Mesothelial cell of epicardium (in vitro differentiated cells): ENCODE data around the gene PAPOLA. TPM values are rescaled to one million over a fixed set of nuclear protein-coding genes. Genes with fewer than 3 reads are reported as not detected.
A peak's percentile ranks its signal among the peaks of the same experiment; 100 is the strongest.

Experiments
- DNase-seq, 2 experiments: peaks; one replicate each; pipeline ENCODE4 v3.0.0; 2021; ENCODE audit warnings: low spot score in 2 of 2; ENCODE audit not compliant: unreplicated experiment in 2 of 2
- H3K27ac Mint-ChIP-seq: 2 replicates; pipeline ENCODE4 v1.8.0; 2021; ENCODE audit warnings: mixed read lengths
- H3K27me3 Mint-ChIP-seq: 2 replicates; pipeline ENCODE4 v1.8.0; 2021; ENCODE audit warnings: low read depth, mixed read lengths
- H3K36me3 Mint-ChIP-seq: 2 replicates; pipeline ENCODE4 v1.8.0; 2021; ENCODE audit warnings: mixed read lengths
- H3K4me1 Mint-ChIP-seq: 2 replicates; pipeline ENCODE4 v1.8.0; 2021; ENCODE audit warnings: mixed read lengths
- H3K4me3 Mint-ChIP-seq: 2 replicates; pipeline ENCODE4 v1.8.0; 2021; ENCODE audit warnings: mild to moderate bottlenecking, moderate library complexity, mixed read lengths
- H3K9me3 Mint-ChIP-seq: 2 replicates; pipeline ENCODE4 v1.8.0; 2021; ENCODE audit warnings: mixed read lengths
- total RNA-seq: library from RNA; stranded (reverse); gene quantifications from 3 replicates; pipeline ENCODE4 v1.2.1, GENCODE V29; 2021
- TF ChIP-seq, protein P1 (sequence below): fragments of 200-600 bp; sonication (generic); IDR thresholded peaks from one replicate; pipeline ENCODE4 v1.5.0; 2021; ENCODE audit warnings: antibody characterized with exemption; ENCODE audit not compliant: unreplicated experiment

Gene PAPOLA
- total RNA-seq, 1 donor from 2014 or later: 196 TPM

DNA sequence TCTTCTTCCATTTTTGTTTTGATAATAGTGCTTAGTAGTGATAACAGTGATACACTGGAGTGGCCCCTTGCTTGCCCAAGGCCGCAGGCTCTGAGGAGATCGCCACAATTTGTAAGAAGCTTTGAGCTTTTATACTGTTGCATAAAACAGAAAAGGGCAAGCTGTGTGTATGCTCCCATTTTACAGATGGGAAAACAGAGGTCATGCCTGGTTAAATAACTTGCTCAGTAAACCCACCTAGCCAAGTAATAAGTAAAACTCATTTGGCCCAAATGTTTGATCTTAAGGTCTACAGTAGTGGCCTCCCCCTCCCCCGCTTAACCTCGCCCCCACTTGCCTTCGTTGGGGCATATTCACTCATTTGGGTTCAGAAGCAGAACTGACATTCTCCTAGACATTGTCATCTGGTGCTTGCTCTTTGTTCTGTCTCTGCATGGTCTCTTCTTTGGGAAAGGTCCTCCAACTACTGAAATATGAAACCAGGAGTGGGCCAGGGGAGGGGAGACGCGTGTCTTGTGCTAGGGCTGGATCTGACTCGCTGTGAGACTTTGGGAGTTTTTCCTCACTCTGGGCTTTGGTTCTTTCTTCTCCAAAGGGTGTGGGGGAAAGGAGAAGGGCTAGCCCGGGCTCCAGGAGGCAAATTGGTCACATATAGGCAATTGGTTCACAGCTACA lies 88.1 kb downstream of the PAPOLA start:
- Mint-ChIP-seq H3K4me3 (no peak overlapping the region), H3K36me3 (no peaks in the 10 kb centered on the region), H3K27ac (no peak overlapping the region), H3K4me1 (no peaks in the 10 kb centered on the region), H3K9me3 (no peaks in the 10 kb centered on the region), H3K27me3 (peaks cover 22% of the 10 kb centered on the region)
- TF ChIP-seq, protein P1, sequence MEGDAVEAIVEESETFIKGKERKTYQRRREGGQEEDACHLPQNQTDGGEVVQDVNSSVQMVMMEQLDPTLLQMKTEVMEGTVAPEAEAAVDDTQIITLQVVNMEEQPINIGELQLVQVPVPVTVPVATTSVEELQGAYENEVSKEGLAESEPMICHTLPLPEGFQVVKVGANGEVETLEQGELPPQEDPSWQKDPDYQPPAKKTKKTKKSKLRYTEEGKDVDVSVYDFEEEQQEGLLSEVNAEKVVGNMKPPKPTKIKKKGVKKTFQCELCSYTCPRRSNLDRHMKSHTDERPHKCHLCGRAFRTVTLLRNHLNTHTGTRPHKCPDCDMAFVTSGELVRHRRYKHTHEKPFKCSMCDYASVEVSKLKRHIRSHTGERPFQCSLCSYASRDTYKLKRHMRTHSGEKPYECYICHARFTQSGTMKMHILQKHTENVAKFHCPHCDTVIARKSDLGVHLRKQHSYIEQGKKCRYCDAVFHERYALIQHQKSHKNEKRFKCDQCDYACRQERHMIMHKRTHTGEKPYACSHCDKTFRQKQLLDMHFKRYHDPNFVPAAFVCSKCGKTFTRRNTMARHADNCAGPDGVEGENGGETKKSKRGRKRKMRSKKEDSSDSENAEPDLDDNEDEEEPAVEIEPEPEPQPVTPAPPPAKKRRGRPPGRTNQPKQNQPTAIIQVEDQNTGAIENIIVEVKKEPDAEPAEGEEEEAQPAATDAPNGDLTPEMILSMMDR: no peak
- DNase-seq: no peak

DNA sequence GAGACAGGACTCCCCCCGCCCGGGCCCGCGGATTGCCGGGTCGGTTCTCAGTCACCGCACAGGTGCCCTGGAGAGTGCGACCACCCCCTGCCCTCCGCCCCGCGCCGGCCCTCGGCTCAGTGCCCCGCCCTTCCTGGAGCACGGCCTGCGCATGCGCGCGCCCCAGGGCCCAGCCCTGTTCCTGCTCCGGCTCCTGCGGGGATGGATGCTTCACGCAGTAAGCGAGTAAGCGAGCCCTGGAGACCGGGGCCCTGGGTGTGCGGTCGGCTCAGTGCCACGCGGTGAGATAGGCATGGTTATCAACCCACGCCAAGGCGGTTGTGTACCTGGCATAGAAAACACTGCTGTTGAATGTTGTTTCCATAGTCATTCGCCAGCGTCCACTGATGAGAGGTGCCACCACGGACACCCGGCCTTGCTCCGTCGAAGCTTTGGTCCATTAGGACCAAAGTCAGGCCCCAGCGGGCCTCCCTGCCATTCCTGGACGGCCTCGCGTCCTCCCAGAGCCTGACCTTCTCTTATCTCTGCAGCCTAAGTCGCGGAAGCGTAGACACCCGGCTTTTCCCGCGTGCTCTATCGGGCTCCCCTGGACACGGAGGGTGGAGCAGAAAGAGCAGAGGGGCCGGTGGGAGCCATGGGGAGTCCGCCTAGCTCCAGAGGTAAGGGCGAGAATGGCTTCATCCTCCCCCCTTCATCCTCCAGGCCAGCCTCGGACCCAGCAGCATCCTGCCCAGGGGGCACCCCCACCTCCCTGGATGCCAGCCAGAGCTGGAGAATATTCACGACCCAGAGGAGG lies 90.6 kb downstream of the PAPOLA start:
- no peak overlapping the region for H3K27ac Mint-ChIP-seq
- H3K27me3 Mint-ChIP-seq: peaks cover 13% of the 10 kb centered on the region
- TF ChIP-seq, protein P1: no peak
- H3K9me3 Mint-ChIP-seq: no peaks in the 10 kb centered on the region
- H3K4me3 Mint-ChIP-seq: peak overlapping the region; percentile 53
- no peaks in the 10 kb centered on the region for H3K4me1 Mint-ChIP-seq
- H3K36me3 Mint-ChIP-seq: no peaks in the 10 kb centered on the region
- DNase-seq: peak in 1 of 2 experiments; percentile 54

DNA sequence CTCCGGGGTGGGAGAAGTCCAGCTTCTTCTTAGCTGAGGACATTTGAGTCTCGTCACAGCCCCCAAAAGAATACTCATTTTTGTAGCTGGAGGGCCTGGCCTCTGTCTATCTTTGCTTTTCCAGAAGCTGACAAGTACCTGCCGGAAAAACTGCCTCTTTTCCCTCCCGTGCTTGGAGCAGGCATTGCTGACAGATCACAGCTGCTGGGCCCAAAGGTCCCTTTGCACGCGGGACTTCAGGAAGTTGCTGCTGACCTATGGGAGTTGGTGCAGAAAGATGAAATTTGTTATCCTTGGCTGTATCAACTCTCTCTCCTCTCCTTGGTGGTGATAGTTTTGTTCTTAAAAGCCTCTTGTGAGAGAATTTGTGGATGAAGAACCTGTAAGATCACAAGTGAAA lies 92.8 kb downstream of the PAPOLA start:
- TF ChIP-seq, protein P1: no peak
- no peak overlapping the region for H3K27ac Mint-ChIP-seq
- DNase-seq: no peak
- H3K4me1 Mint-ChIP-seq: no peaks in the 10 kb centered on the region
- no peaks in the 10 kb centered on the region for H3K9me3 Mint-ChIP-seq
- H3K36me3 Mint-ChIP-seq: no peaks in the 10 kb centered on the region
- H3K4me3 Mint-ChIP-seq: no peak overlapping the region
- peaks cover 11% of the 10 kb centered on the region for H3K27me3 Mint-ChIP-seq

DNA sequence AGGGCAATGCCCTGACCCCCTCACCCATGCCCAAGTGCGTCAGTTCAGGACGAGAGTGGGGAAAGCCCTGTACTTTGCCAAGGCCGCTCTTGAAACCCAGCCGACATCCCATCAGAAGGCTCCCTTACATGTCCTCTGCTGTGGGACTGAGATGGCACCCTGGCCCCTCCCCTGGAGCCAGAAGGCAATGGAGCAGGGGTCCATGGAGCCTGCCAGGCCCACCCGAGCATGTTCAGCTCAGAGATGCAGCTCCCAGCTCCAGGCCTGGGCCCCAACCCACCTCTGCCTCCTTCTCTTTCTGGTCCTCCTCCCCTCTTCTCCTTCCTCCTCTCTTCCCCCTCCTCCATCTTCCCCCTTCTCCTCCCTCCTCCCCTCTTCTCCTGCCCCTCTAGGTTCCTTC lies 95.5 kb downstream of the PAPOLA start:
- TF ChIP-seq, protein P1: no peak
- Mint-ChIP-seq H3K36me3 (no peaks in the 10 kb centered on the region), H3K27ac (no peak overlapping the region), H3K4me3 (no peak overlapping the region), H3K27me3 (peaks cover 17% of the 10 kb centered on the region), H3K9me3 (peaks cover 9% of the 10 kb centered on the region), H3K4me1 (no peaks in the 10 kb centered on the region)
- no peak for DNase-seq

DNA sequence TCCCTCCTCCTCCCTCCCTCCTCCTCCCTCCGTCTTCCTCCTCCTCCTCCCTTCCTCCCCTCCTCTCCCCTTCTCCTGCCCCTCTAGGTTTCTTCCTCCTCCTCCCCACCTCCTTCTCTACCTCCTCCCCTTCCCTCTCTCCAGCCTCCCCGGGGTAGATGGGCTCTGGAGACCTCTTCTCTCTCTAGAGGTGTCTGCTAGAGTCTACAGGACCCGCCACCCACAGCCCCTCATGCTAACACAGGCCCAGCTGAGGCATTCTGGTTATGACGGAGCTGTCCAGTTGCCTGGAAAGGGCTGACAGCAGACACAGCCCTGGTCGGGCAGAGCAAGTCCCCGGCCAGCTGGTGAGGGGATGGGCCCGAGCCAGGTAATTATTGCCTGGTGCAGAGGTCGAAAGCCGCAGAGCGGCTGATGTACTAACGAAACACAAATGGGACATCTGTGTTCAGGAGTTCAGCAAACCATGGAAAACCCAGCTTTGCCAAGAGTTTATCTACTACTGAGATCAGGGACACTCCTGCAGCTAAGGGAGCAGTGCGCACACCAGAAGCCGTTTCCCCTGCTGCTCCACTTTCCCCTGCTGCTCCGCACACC lies 96.2 kb downstream of the PAPOLA start:
- H3K36me3 Mint-ChIP-seq: no peaks in the 10 kb centered on the region
- peaks cover 9% of the 10 kb centered on the region for H3K9me3 Mint-ChIP-seq
- no peaks in the 10 kb centered on the region for H3K4me1 Mint-ChIP-seq
- no peak for DNase-seq
- TF ChIP-seq, protein P1: no peak
- H3K27ac Mint-ChIP-seq: no peak overlapping the region
- no peak overlapping the region for H3K4me3 Mint-ChIP-seq
- H3K27me3 Mint-ChIP-seq: peaks cover 15% of the 10 kb centered on the region
